Left ventricle myocardium inferior (tissue), 1 donor: ENCODE data around the gene KRTAP5-5. TPM values are rescaled to one million over a fixed set of nuclear protein-coding genes. Genes with fewer than 3 reads are reported as not detected.
"Not testable (repeated sequence)": the region's sequence is repeated elsewhere in the genome, so short reads cannot be mapped to it uniquely, and the experiment has no call there.

Source experiments
- DNase-seq: peaks from one replicate; pipeline ENCODE4 v3.0.0-alpha.2; 2020
- H3K27ac ChIP-seq: fragments of 200-600 bp; replicated peaks from 2 replicates; pipeline ENCODE4 v1.8.0; 2021
- H3K27me3 ChIP-seq: fragments of 200-600 bp; 2 replicates; pipeline ENCODE4 v1.8.0; 2021; ENCODE audit warnings: low read depth
- H3K36me3 ChIP-seq: fragments of 200-600 bp; 2 replicates; pipeline ENCODE4 v1.8.0; 2021
- H3K4me1 ChIP-seq: fragments of 200-600 bp; 2 replicates; pipeline ENCODE4 v1.8.0; 2021
- H3K4me3 ChIP-seq: fragments of 200-600 bp; 2 replicates; pipeline ENCODE4 v1.8.0; 2021; ENCODE audit warnings: mild to moderate bottlenecking, moderate library complexity
- H3K9me3 ChIP-seq: fragments of 200-600 bp; replicated peaks from 2 replicates; pipeline ENCODE4 v1.8.0; 2021
- intact Hi-C: fragments of 100-400 bp; cut with micrococcal nuclease; formaldehyde crosslinking; loops from one replicate; pipeline ENCODE4 v1.11.0; 2022
- total RNA-seq: library from RNA; stranded (reverse); fragmentation: NEBNext Ultra II Directional; extraction: Animal tissue kit (Norgen Biotek cat#: 25700); gene quantifications from one replicate; pipeline ENCODE4 v1.2.1, GENCODE V29; 2021
- TF ChIP-seq, protein P1 (sequence below): fragments of 200-600 bp; IDR thresholded peaks from 2 replicates; pipeline ENCODE4 v1.8.0; 2021; ENCODE audit warnings: antibody characterized with exemption, mild to moderate bottlenecking, borderline replicate concordance
- donor health status: DM: no; HTN: yes; CAD: no; lungs with severe emphysema.

KRTAP5-5 gene
- total RNA-seq, 1 donor from 2014 or later: not detected

DNA sequence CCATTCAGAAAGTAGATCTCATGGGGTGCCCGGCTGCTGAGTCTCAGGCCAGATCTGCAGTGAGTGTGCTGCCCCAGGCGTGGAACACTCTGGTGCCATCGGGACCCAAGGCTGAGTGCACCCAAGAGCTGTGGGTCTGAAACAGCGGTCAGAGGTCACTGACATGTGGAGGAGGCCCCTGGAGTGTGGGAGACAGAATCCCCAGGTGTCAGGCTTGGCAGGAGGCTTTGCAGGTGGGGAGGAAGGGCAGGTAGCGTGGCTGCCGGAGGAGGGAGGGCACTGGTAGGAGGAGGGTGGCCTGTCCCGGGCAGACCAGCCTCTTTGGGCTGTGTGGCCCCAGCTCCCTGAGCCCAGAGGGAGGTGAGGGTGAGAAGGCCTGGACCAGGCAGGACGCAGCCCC, 35.7 kb downstream of the KRTAP5-5 start:
- no peak for DNase-seq
- TF ChIP-seq, protein P1, sequence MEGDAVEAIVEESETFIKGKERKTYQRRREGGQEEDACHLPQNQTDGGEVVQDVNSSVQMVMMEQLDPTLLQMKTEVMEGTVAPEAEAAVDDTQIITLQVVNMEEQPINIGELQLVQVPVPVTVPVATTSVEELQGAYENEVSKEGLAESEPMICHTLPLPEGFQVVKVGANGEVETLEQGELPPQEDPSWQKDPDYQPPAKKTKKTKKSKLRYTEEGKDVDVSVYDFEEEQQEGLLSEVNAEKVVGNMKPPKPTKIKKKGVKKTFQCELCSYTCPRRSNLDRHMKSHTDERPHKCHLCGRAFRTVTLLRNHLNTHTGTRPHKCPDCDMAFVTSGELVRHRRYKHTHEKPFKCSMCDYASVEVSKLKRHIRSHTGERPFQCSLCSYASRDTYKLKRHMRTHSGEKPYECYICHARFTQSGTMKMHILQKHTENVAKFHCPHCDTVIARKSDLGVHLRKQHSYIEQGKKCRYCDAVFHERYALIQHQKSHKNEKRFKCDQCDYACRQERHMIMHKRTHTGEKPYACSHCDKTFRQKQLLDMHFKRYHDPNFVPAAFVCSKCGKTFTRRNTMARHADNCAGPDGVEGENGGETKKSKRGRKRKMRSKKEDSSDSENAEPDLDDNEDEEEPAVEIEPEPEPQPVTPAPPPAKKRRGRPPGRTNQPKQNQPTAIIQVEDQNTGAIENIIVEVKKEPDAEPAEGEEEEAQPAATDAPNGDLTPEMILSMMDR: no peak
- no peaks in the 10 kb centered on the region for H3K36me3 ChIP-seq
- no peak overlapping the region for H3K27ac ChIP-seq
- H3K9me3 ChIP-seq: no peaks in the 10 kb centered on the region
- peaks cover 42% of the 10 kb centered on the region for H3K27me3 ChIP-seq
- H3K4me3 ChIP-seq: no peak overlapping the region
- H3K4me1 ChIP-seq: no peaks in the 10 kb centered on the region
- intact Hi-C loops: no loop called here

DNA sequence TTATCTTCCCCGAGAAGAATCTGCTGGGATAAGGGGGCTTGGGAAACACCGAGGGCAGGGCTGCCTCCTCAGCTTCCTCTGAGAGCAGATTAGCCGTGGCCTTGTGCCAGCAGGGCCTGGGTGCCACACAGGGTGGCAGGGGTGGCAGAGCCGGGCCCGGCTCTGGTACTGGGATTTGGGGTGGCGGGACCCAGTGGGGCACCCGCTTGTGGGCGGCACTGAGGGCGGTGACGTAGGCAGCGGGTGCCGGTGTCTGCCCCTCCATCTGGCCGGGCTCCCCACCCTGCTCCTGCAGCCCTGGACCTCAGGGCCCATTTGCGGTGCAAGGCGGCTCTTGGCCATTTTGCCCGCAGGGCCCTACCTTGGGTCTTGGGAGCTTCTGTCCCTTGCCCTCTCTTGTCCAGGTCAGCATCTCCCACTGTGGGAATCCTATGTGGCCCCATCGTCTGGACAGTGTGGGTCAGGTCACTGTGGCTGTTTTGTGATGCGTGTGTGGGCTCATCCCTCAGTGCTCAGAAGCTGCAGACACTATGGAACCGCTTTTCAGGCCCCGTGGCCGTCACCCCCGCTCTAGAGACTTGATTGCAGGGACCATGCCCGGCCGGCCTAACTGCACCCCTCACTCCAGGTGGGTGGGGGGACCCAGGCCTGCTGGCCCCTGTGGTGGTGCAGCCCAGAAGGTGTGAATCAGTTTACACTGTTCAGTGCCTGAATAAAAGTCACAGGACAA, 37.7 kb downstream of the KRTAP5-5 start:
- TF ChIP-seq, protein P1: no peak
- intact Hi-C loops: no loop called here
- Histone ChIP-seq H3K27me3 (peaks cover 41% of the 10 kb centered on the region), H3K9me3 (no peaks in the 10 kb centered on the region), H3K4me3 (no peak overlapping the region), H3K4me1 (no peaks in the 10 kb centered on the region), H3K27ac (no peak overlapping the region), H3K36me3 (no peaks in the 10 kb centered on the region)
- DNase-seq: no peak

DNA sequence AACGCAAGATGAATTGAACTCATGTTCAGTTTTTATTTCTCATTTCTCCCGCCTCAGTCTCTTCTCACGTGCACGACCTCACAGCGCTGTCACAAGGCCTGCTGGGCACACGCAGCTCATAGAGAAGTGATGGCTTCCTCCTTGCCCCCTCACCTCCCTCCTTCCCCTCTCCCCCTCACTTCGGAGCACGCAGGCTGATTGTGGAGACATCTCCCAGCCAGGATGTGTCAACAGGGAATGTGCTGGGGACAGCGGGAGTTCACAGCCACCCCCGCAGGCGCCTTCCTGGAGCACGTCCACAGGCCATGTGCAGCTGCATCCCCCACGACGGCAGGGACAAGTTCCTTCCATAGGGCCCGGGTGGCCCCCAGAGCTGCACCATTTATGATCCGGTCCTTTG, 38.3 kb downstream of the KRTAP5-5 start:
- peaks cover 47% of the 10 kb centered on the region for H3K27me3 ChIP-seq
- no peaks in the 10 kb centered on the region for H3K36me3 ChIP-seq
- TF ChIP-seq, protein P1: no peak
- H3K27ac ChIP-seq: no peak overlapping the region
- H3K4me3 ChIP-seq: no peak overlapping the region
- no peak for DNase-seq
- H3K4me1 ChIP-seq: no peaks in the 10 kb centered on the region
- no peaks in the 10 kb centered on the region for H3K9me3 ChIP-seq
- intact Hi-C loops: no loop called here

DNA sequence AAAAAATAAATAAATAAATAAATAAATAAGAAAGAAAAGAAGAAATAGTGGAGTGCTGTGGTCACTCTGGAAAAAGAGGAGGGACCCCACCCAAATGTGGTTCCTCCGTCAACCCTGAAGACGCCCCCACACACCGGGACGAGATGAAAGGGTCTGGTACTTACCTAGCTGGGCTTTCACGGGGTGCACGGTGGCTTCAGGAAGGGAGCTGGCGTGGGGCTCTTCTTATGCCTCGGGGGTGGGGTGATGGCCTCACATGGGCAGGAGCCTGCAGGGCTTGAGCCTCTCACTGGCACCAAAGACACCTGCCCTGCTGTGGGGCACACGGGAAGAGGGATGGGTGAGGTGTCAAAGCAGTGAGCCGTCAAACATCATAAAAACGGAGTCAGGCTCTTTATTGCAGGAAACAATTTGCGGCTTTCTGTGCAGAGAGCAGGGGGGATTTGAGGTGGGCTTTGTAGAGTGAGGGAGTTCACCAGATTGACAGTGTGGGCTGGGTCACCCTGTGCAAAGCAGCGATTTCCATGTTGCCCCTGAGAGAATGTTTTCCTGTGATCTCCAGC, 39.4 kb downstream of the KRTAP5-5 start:
- no peak for DNase-seq
- TF ChIP-seq, protein P1: no peak
- intact Hi-C loops: no loop called here

DNA sequence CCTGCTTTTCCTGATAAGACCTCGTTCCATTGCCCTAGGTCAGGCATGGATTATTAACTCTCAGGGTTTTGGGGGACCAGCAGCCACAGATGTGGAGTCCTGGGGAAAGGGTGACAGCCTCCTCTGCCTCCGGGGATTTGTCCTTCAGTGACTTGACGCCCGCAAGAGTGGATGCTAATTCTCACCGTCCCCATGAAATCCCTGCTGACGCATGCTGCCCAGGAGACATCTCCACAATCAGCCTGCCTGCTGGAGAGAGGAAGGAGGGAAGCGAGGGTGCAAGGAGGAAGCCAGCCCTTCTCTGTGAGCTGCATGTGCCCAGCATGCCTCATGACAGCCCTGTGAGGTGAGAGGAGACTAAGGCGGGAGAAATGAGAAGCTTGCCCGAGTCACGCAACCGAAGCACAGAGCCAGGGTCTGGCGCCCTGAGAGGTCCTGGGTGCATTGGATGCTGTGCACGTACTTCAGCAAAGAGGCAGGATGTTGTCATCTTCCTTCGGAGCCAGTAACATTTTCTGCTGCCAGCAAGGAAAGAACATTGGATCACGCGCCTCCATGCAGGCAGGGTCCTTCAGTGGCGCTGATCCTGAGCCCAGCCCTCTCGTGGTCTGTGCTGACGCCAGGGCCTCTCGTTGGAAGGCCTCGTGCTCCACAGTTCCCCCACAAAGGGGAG, 40.1 kb downstream of the KRTAP5-5 start:
- no peak overlapping the region for H3K27ac ChIP-seq
- H3K27me3 ChIP-seq: peaks cover 63% of the 10 kb centered on the region
- no peaks in the 10 kb centered on the region for H3K9me3 ChIP-seq
- intact Hi-C loops: no loop called here
- TF ChIP-seq, protein P1: no peak
- no peak for DNase-seq
- no peak overlapping the region for H3K4me3 ChIP-seq
- H3K36me3 ChIP-seq: no peaks in the 10 kb centered on the region
- H3K4me1 ChIP-seq: no peaks in the 10 kb centered on the region

More for the DNA sequence above, 39.4 kb downstream of the KRTAP5-5 start:
- Histone ChIP-seq H3K36me3 (no peaks in the 10 kb centered on the region), H3K27ac (no peak overlapping the region), H3K27me3 (peaks cover 56% of the 10 kb centered on the region), H3K4me1 (no peaks in the 10 kb centered on the region), H3K4me3 (no peak overlapping the region), H3K9me3 (no peaks in the 10 kb centered on the region)

DNA sequence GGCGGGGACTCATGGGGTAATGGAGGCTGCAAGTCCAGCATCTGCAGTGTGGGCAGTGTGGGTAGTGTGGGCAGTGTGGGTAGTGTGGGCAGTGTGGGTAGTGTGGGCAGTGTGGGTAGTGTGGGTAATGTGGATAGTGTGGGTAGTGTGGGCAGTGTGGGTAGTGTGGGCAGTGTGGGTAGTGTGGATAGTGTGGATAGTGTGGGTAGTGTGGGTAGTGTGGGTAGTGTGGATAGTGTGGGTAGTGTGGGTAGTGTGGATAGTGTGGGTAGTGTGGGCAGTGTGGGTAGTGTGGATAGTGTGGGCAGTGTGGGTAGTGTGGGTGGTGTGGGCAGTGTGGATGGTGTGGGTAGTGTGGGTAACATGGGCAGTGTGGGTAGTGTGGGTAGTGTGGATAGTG, 40.9 kb downstream of the KRTAP5-5 start:
- intact Hi-C loops, H3K9me3 ChIP-seq, H3K27ac ChIP-seq, DNase-seq, H3K4me1 ChIP-seq, H3K36me3 ChIP-seq, H3K4me3 ChIP-seq: not testable (repeated sequence)
- H3K27me3 ChIP-seq: peaks cover 70% of the 10 kb centered on the region
